ENCODE results near the gene TSPAN15. TPM values are rescaled to one million over a fixed set of nuclear protein-coding genes. Genes with fewer than 3 reads are reported as not detected.

The TSPAN15 gene
- polyA plus RNA-seq, 1 donor (not counting 4 experiments of a cell fraction or from before 2014, with no cell fraction given), result 2.1 TPM

DNA sequence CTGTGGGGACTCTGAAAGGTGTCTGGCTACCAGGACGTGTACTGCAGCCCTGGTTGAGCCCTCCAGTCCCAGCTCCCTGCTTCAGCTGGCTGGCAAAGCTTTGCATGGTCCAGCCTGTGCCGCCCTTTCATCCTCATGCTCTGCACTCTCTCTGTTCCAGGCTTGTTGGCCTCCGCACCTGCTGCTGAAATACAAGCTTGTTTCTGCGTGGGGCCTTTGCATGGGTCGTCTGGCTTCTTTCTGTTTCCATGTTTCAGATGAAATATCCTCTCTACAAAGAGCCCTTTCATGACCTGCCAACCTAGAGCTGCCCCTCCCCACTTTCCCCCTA, 45.9 kb downstream of the TSPAN15 start:
- H3K9me3 ChIP-seq (ENCODE audit: control insufficient read depth, low read depth, low read length), result no peaks in the 10 kb centered on the region
- H3K27me3 ChIP-seq (ENCODE audit: control insufficient read depth, extremely low read depth, insufficient read depth, low read length), result no peaks in the 10 kb centered on the region
- no peak for DNase-seq (ENCODE audit: low read depth, low spot score)
- H3K4me3 ChIP-seq (ENCODE audit: control insufficient read depth in 2 of 3, extremely low read depth in 1 of 3, insufficient read depth in 2 of 3, low read depth in 1 of 3, low read length in 3 of 3), result no peak overlapping the region
- H2AFZ ChIP-seq (ENCODE audit: control insufficient read depth, low read length), result no peak overlapping the region
- H3K36me3 ChIP-seq (ENCODE audit: control insufficient read depth in 2 of 2, extremely low read depth in 1 of 2, insufficient read depth in 2 of 2, low read length in 2 of 2), result no peaks in the 10 kb centered on the region
- no peaks in the 10 kb centered on the region for H3K79me2 ChIP-seq (ENCODE audit: control insufficient read depth, insufficient read depth, low read length)
- H3K4me1 ChIP-seq (ENCODE audit: control insufficient read depth, extremely low read depth, insufficient read depth, low read length), result no peaks in the 10 kb centered on the region
- dilution Hi-C loops (cut with MboI; ENCODE audit: extremely low pct_ligation_motif_present, low sequenced_read_pairs), result no loop called here
- no peaks in the 10 kb centered on the region for H3K9me1 ChIP-seq (ENCODE audit: control insufficient read depth, extremely low read depth, insufficient read depth, low read length)
- TF ChIP-seq EZH2 (IDR thresholded peaks at IDR 0.05; ENCODE audit: low read length), result no peak
- TF ChIP-seq, protein P1, sequence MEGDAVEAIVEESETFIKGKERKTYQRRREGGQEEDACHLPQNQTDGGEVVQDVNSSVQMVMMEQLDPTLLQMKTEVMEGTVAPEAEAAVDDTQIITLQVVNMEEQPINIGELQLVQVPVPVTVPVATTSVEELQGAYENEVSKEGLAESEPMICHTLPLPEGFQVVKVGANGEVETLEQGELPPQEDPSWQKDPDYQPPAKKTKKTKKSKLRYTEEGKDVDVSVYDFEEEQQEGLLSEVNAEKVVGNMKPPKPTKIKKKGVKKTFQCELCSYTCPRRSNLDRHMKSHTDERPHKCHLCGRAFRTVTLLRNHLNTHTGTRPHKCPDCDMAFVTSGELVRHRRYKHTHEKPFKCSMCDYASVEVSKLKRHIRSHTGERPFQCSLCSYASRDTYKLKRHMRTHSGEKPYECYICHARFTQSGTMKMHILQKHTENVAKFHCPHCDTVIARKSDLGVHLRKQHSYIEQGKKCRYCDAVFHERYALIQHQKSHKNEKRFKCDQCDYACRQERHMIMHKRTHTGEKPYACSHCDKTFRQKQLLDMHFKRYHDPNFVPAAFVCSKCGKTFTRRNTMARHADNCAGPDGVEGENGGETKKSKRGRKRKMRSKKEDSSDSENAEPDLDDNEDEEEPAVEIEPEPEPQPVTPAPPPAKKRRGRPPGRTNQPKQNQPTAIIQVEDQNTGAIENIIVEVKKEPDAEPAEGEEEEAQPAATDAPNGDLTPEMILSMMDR (optimal IDR thresholded peaks at IDR 0.05 in 1 of 3, IDR thresholded peaks at IDR 0.05 in 1 of 3, conservative IDR thresholded peaks at IDR 0.05 in 1 of 3; ENCODE audit: extremely low read depth in 1 of 3, insufficient read depth in 2 of 3, low read length in 3 of 3), result no peak
- FAIRE-seq, result no peak
- H3K27ac ChIP-seq (ENCODE audit: control insufficient read depth, insufficient read depth, low read length), result no peak overlapping the region
- H4K20me1 ChIP-seq (ENCODE audit: control insufficient read depth, extremely low read depth, insufficient read depth, low read length), result no peaks in the 10 kb centered on the region
- no peak overlapping the region for H3K4me2 ChIP-seq (ENCODE audit: control insufficient read depth, extremely low read depth, insufficient read depth, low read depth, low read length)
- H3K9ac ChIP-seq (ENCODE audit: control insufficient read depth, extremely low read depth, insufficient read depth, low read length), result no peak overlapping the region

DNA sequence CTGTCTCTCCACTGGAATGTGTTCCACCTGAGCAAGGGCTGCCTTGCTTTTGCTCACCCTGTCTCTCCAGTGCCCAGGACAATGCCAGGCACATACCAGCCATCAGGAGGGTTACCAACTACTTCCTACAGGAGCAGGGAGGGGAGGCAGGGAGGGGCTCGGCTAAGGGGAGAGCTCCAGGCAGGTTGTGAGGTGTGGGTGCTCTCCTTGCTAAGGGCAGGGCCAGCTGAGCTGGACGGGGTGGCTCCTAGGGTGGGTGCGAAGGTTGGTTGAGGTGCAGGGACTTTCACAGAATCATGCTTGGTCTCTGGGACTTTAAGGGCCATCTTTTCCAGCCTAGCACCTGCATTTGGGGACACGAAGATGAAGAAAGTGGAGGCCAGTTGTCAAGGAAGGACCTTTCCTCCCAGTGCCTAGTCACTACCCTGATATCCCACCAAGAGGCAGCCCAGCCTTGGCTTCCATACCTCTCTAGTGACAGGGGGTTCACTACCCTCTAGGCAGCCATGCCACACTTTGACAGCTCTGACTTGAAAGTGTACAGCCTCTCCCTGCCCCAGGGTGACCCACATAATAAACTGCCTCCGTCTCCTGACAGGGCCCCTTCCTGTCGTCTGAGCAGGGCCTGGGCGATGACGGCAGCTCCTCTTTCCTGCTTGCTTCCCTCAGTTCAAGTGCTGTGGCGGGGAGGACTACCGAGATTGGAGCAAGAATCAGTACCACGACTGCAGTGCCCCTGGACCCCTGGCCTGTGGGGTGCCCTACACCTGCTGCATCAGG, 46.5 kb downstream of the TSPAN15 start:
- no peak overlapping the region for H3K27ac ChIP-seq (ENCODE audit: control insufficient read depth, insufficient read depth, low read length)
- no peaks in the 10 kb centered on the region for H3K36me3 ChIP-seq (ENCODE audit: control insufficient read depth in 2 of 2, extremely low read depth in 1 of 2, insufficient read depth in 2 of 2, low read length in 2 of 2)

More for the DNA sequence above, 46.5 kb downstream of the TSPAN15 start:
- no peak overlapping the region for H3K9ac ChIP-seq (ENCODE audit: control insufficient read depth, extremely low read depth, insufficient read depth, low read length)
- H2AFZ ChIP-seq (ENCODE audit: control insufficient read depth, low read length), result no peak overlapping the region
- no peaks in the 10 kb centered on the region for H3K79me2 ChIP-seq (ENCODE audit: control insufficient read depth, insufficient read depth, low read length)
- FAIRE-seq (no peak), DNase-seq (ENCODE audit: low read depth, low spot score) (no peak)
- H4K20me1 ChIP-seq (ENCODE audit: control insufficient read depth, extremely low read depth, insufficient read depth, low read length), result no peaks in the 10 kb centered on the region
- dilution Hi-C loops (cut with MboI; ENCODE audit: extremely low pct_ligation_motif_present, low sequenced_read_pairs), result no loop called here
- H3K4me3 ChIP-seq (ENCODE audit: control insufficient read depth in 2 of 3, extremely low read depth in 1 of 3, insufficient read depth in 2 of 3, low read depth in 1 of 3, low read length in 3 of 3), result no peak overlapping the region
- TF ChIP-seq EZH2 (IDR thresholded peaks at IDR 0.05; ENCODE audit: low read length), result no peak
- TF ChIP-seq, protein P1 (optimal IDR thresholded peaks at IDR 0.05 in 1 of 3, IDR thresholded peaks at IDR 0.05 in 1 of 3, conservative IDR thresholded peaks at IDR 0.05 in 1 of 3; ENCODE audit: extremely low read depth in 1 of 3, insufficient read depth in 2 of 3, low read length in 3 of 3), result no peak
- no peaks in the 10 kb centered on the region for H3K4me1 ChIP-seq (ENCODE audit: control insufficient read depth, extremely low read depth, insufficient read depth, low read length)
- no peaks in the 10 kb centered on the region for H3K9me1 ChIP-seq (ENCODE audit: control insufficient read depth, extremely low read depth, insufficient read depth, low read length)
- no peaks in the 10 kb centered on the region for H3K27me3 ChIP-seq (ENCODE audit: control insufficient read depth, extremely low read depth, insufficient read depth, low read length)
- H3K4me2 ChIP-seq (ENCODE audit: control insufficient read depth, extremely low read depth, insufficient read depth, low read depth, low read length), result no peak overlapping the region
- H3K9me3 ChIP-seq (ENCODE audit: control insufficient read depth, low read depth, low read length), result no peaks in the 10 kb centered on the region
